ENCODE data around the gene C19orf85. TPM values are rescaled to one million over a fixed set of nuclear protein-coding genes. Genes with fewer than 3 reads are reported as not detected.

C19orf85 gene
- polyA plus RNA-seq, 1 of the 3 experiments (the other 2 are of a cell fraction): not detected

DNA sequence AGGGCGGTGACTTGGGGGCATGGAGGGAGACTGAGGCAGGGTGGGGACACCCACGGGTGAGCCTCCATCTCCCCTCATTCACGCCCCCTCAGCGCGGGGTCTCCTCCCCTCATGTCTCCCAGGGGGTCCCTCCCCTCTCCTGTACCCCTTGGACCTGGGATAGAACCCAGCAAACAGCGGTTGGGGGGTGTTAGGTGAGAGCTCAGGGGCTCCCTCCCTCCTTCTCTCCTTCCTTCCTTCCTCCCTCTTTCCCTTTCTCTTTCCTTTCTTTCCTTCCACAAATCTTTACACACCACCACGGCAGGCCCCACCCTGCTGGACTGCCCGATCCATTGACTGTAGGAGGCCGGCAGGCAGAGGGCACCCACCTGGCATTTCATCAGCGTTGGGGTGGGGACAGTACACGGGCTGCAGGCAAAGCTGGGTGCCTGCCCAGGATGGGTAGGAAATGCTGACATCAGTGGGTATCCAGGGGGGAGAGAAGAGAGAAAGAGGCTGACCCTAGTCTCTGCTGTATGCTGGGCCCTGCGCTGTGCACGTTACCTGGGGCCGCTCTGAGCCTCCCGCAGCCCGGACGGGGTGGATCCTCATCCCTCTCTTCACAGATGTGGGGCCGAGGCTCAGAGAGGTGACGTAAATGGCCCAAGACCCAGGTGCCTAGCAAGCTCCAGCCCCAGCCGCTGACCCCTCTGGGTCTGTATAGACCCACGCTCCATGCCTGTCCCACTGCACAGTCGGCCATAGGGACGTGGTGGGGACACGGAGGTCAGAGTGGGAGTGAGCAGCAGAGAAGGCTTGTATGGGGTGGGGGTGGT lies 27.2 kb upstream of the C19orf85 start:
- no peaks in the 10 kb centered on the region for H3K9me3 ChIP-seq
- H3K4me3 ChIP-seq (ENCODE audit: low read depth in 2 of 2, low read length in 1 of 2): no peak overlapping the region
- H3K27ac ChIP-seq (ENCODE audit: low read depth in 2 of 2, low read length in 1 of 2): no peak overlapping the region
- peaks cover 18% of the 10 kb centered on the region for H3F3A ChIP-seq (replicated peaks; ENCODE audit: insufficient read depth)
- no peaks in the 10 kb centered on the region for H4K20me1 ChIP-seq (ENCODE audit: insufficient read depth)
- H3K27me3 ChIP-seq (ENCODE audit: insufficient read depth): no peaks in the 10 kb centered on the region
- no peaks in the 10 kb centered on the region for H3K36me3 ChIP-seq (replicated peaks in 1 of 2; ENCODE audit: control insufficient read depth in 1 of 2, insufficient read depth in 2 of 2, low read length in 1 of 2)
- no peaks in the 10 kb centered on the region for H3K9me2 ChIP-seq
- H3K4me1 ChIP-seq (ENCODE audit: control insufficient read depth in 1 of 2, insufficient read depth in 2 of 2, low read depth in 1 of 2, low read length in 1 of 2): peaks cover 11 to 53% of the 10 kb centered on the region in 2 experiments; a peak in 3 of 4 replicates
- ChIA-PET CTCF (interaction anchor here (6.3 to 15.1 kb wide), 2 partner anchors 13 to 24 kb away, joined by 31 to 162 read pairs; no protein-coding TSS in a partner anchor), POLR2A (interaction anchor here (1.1 to 1.8 kb wide), 3 partner anchors 12 to 18 kb away, joined by 3 to 6 read pairs (median 3); partner anchors contain the start of gene ZNF628)
- no peaks in the 10 kb centered on the region for H3K79me2 ChIP-seq (ENCODE audit: insufficient read depth)
- 84% methylated on average over 19 of the region's 24 CpGs for WGBS (ENCODE audit: low lambda C conversion rate)
- H3K4me2 ChIP-seq: no peak overlapping the region
- H3K9ac ChIP-seq: no peak overlapping the region
- H2AFZ ChIP-seq (ENCODE audit: low read depth): no peak overlapping the region
- TF ChIP-seq GABPA (IDR thresholded peaks at IDR 0.05; ENCODE audit: low read depth) (no peak), TCF12 (IDR thresholded peaks at IDR 0.05) (no peak), RCOR1 (IDR thresholded peaks at IDR 0.05; ENCODE audit: low read length) (no peak), TEAD4 (IDR thresholded peaks at IDR 0.05; ENCODE audit: borderline replicate concordance, insufficient read depth) (no peak), ELF1 (IDR thresholded peaks at IDR 0.05) (no peak)
- TF ChIP-seq, protein P1, sequence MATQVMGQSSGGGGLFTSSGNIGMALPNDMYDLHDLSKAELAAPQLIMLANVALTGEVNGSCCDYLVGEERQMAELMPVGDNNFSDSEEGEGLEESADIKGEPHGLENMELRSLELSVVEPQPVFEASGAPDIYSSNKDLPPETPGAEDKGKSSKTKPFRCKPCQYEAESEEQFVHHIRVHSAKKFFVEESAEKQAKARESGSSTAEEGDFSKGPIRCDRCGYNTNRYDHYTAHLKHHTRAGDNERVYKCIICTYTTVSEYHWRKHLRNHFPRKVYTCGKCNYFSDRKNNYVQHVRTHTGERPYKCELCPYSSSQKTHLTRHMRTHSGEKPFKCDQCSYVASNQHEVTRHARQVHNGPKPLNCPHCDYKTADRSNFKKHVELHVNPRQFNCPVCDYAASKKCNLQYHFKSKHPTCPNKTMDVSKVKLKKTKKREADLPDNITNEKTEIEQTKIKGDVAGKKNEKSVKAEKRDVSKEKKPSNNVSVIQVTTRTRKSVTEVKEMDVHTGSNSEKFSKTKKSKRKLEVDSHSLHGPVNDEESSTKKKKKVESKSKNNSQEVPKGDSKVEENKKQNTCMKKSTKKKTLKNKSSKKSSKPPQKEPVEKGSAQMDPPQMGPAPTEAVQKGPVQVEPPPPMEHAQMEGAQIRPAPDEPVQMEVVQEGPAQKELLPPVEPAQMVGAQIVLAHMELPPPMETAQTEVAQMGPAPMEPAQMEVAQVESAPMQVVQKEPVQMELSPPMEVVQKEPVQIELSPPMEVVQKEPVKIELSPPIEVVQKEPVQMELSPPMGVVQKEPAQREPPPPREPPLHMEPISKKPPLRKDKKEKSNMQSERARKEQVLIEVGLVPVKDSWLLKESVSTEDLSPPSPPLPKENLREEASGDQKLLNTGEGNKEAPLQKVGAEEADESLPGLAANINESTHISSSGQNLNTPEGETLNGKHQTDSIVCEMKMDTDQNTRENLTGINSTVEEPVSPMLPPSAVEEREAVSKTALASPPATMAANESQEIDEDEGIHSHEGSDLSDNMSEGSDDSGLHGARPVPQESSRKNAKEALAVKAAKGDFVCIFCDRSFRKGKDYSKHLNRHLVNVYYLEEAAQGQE (IDR thresholded peaks at IDR 0.05; ENCODE audit: low read depth, low read length): no peak
- TF ChIP-seq, protein P2, sequence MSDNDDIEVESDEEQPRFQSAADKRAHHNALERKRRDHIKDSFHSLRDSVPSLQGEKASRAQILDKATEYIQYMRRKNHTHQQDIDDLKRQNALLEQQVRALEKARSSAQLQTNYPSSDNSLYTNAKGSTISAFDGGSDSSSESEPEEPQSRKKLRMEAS (IDR thresholded peaks at IDR 0.05; ENCODE audit: low read depth): no peak
- TF ChIP-seq, protein P3, sequence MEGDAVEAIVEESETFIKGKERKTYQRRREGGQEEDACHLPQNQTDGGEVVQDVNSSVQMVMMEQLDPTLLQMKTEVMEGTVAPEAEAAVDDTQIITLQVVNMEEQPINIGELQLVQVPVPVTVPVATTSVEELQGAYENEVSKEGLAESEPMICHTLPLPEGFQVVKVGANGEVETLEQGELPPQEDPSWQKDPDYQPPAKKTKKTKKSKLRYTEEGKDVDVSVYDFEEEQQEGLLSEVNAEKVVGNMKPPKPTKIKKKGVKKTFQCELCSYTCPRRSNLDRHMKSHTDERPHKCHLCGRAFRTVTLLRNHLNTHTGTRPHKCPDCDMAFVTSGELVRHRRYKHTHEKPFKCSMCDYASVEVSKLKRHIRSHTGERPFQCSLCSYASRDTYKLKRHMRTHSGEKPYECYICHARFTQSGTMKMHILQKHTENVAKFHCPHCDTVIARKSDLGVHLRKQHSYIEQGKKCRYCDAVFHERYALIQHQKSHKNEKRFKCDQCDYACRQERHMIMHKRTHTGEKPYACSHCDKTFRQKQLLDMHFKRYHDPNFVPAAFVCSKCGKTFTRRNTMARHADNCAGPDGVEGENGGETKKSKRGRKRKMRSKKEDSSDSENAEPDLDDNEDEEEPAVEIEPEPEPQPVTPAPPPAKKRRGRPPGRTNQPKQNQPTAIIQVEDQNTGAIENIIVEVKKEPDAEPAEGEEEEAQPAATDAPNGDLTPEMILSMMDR (IDR thresholded peaks at IDR 0.05): no peak
- DNase-seq: no peak

Data from SK-N-SH (cell line).